H1 (cell line): ENCODE measurements around the gene NCOA1. TPM values are rescaled to one million over a fixed set of nuclear protein-coding genes. Genes with fewer than 3 reads are reported as not detected.

Experiments used
- CTCF ChIA-PET: fragments of 300-600 bp; sonication (Branson Sonifier 250); formaldehyde crosslinking; loops from one replicate; lab custom pipeline; 2021; ENCODE audit not compliant: partially characterized antibody; lab: Charles Lee
- POLR2A ChIA-PET: fragments of 300-600 bp; sonication (Branson Sonifier 250); formaldehyde crosslinking; loops from one replicate; lab custom pipeline; 2021; ENCODE audit warnings: inconsistent platforms; ENCODE audit not compliant: partially characterized antibody; lab: Charles Lee
- DNase-seq, 2 experiments: peaks; one replicate each; pipeline versions ENCODE4 v3.0.0 to v3.0.0-alpha.2; 2010 to 2022; ENCODE audit warnings: low spot score in 2 of 2, low read depth in 1 of 2, mixed read lengths in 1 of 2
- FAIRE-seq: peaks from 2 replicates; lab custom pipeline; 2011; peaks lifted over from hg19 to GRCh38; lab: Jason Lieb, UNC
- H2AFZ ChIP-seq: 2 replicates; pipeline ENCODE4 v1.8.1; 2012; ENCODE audit warnings: low read length, inconsistent platforms
- H2AK5ac ChIP-seq: 2 replicates; pipeline ENCODE4 v1.6.1; 2013; ENCODE audit warnings: low read depth, low read length
- H2BK120ac ChIP-seq: replicated peaks from 2 replicates; pipeline ENCODE3; 2013; ENCODE audit warnings: low read depth, low read length, inconsistent platforms
- H2BK12ac ChIP-seq: 2 replicates; pipeline ENCODE4 v1.6.1; 2013; ENCODE audit warnings: low read depth, low read length
- H2BK15ac ChIP-seq: 2 replicates; pipeline ENCODE4 v1.6.1; 2013; ENCODE audit warnings: low read length
- H2BK20ac ChIP-seq: 2 replicates; pipeline ENCODE4 v1.6.1; 2013; ENCODE audit warnings: low read length
- H2BK5ac ChIP-seq: 2 replicates; pipeline ENCODE4 v1.6.1; 2013; ENCODE audit warnings: low read depth, low read length
- H3K14ac ChIP-seq: 2 replicates; pipeline ENCODE4 v1.6.1; 2013; ENCODE audit warnings: inconsistent platforms; ENCODE audit not compliant: insufficient read length
- H3K18ac ChIP-seq: 2 replicates; pipeline ENCODE4 v1.6.1; 2013; ENCODE audit warnings: low read length; ENCODE audit errors: extremely low read depth
- H3K23ac ChIP-seq: 2 replicates; pipeline ENCODE4 v1.6.1; 2013; ENCODE audit warnings: inconsistent platforms; ENCODE audit not compliant: insufficient read length
- H3K23me2 ChIP-seq: 2 replicates; pipeline ENCODE4 v1.6.1; 2013; ENCODE audit warnings: low read depth, low read length
- H3K27ac ChIP-seq: 2 replicates; pipeline ENCODE4 v1.6.1; 2011; ENCODE audit warnings: low read depth, low read length, inconsistent platforms
- H3K27me3 ChIP-seq, 4 experiments: replicated peaks in 1 of 4; 1 replicate in 1 of 4; 2 replicates in 3 of 4; pipeline versions ENCODE4 v1.6.1 to v1.8.1; 2011 to 2013; ENCODE audit warnings: low read length in 3 of 4, mild to moderate bottlenecking in 3 of 4, inconsistent platforms in 2 of 4, mixed read lengths in 2 of 4, moderate library complexity in 1 of 4; ENCODE audit not compliant: control insufficient read depth in 3 of 4, insufficient read depth in 3 of 4; ENCODE audit errors: extremely low read depth in 1 of 4
- H3K36me3 ChIP-seq, 4 experiments: 2 replicates each; pipeline versions ENCODE4 v1.6.1 to v1.8.1; 2011 to 2013; ENCODE audit warnings: mild to moderate bottlenecking in 4 of 4, low read length in 3 of 4, moderate library complexity in 2 of 4, control low read depth in 1 of 4, inconsistent platforms in 1 of 4; ENCODE audit not compliant: insufficient read depth in 4 of 4, control insufficient read depth in 2 of 4
- H3K4ac ChIP-seq: replicated peaks from 2 replicates; pipeline ENCODE3; 2013; ENCODE audit warnings: low read length, low read depth, mixed read lengths, inconsistent platforms; ENCODE audit not compliant: insufficient read length
- H3K4me1 ChIP-seq, 4 experiments: replicated peaks in 1 of 4; 1 replicate in 1 of 4; 2 replicates in 3 of 4; pipeline versions ENCODE4 v1.6.1 to v1.8.1; 2011 to 2013; ENCODE audit warnings: low read length in 3 of 4, inconsistent platforms in 2 of 4, mixed read lengths in 1 of 4; ENCODE audit not compliant: insufficient read depth in 4 of 4, control insufficient read depth in 3 of 4
- H3K4me2 ChIP-seq, 2 experiments: 2 replicates each; pipeline versions ENCODE4 v1.6.1 to v1.8.1; 2011 to 2013; ENCODE audit warnings: low read depth in 2 of 2, low read length in 2 of 2, control low read depth in 1 of 2, inconsistent platforms in 1 of 2, mild to moderate bottlenecking in 1 of 2; ENCODE audit not compliant: insufficient read depth in 1 of 2
- H3K4me3 ChIP-seq, 4 experiments: fragments of 200-600, 300-600 bp in 1 of 4; sonication (generic), shearing (Covaris generic), sonication (Bioruptor Twin) in 1 of 4; 2 replicates each; pipeline versions ENCODE4 v1.5.1 to v1.8.1; 2011 to 2016; ENCODE audit warnings: low read length in 4 of 4, low read depth in 3 of 4, control low read depth in 2 of 4, inconsistent platforms in 2 of 4, mild to moderate bottlenecking in 2 of 4, mixed read lengths in 1 of 4, moderate library complexity in 1 of 4; ENCODE audit not compliant: insufficient read depth in 2 of 4; ENCODE audit errors: extremely low read depth in 1 of 4
- H3K56ac ChIP-seq: replicated peaks from 2 replicates; pipeline ENCODE3; 2013; ENCODE audit warnings: low read depth, mild to moderate bottlenecking, mixed read lengths, low read length, inconsistent platforms; ENCODE audit not compliant: insufficient read length
- H3K79me1 ChIP-seq: 2 replicates; pipeline ENCODE4 v1.6.1; 2013; ENCODE audit warnings: low read depth, low read length, control low read depth
- H3K79me2 ChIP-seq, 2 experiments: 2 replicates each; pipeline versions ENCODE4 v1.6.1 to v1.8.1; 2012 to 2013; ENCODE audit warnings: low read length in 2 of 2, mild to moderate bottlenecking in 2 of 2, inconsistent platforms in 1 of 2; ENCODE audit not compliant: insufficient read depth in 2 of 2, control insufficient read depth in 1 of 2
- H3K9ac ChIP-seq, 4 experiments: replicated peaks in 1 of 4; 1 replicate in 1 of 4; 2 replicates in 3 of 4; pipeline versions ENCODE4 v1.6.1 to v1.8.1; 2011 to 2013; ENCODE audit warnings: low read depth in 3 of 4, low read length in 3 of 4, control low read depth in 2 of 4, mild to moderate bottlenecking in 2 of 4, moderate library complexity in 2 of 4, inconsistent platforms in 1 of 4; ENCODE audit errors: extremely low read depth in 1 of 4
- H3K9me3 ChIP-seq, 2 experiments: 2 replicates each; pipeline versions ENCODE4 v1.6.1 to v1.8.1; 2012 to 2013; ENCODE audit warnings: mild to moderate bottlenecking in 2 of 2, moderate library complexity in 2 of 2, control low read depth in 1 of 2, inconsistent platforms in 1 of 2, low read depth in 1 of 2, low read length in 1 of 2, mixed read lengths in 1 of 2; ENCODE audit not compliant: insufficient read depth in 2 of 2
- H4K20me1 ChIP-seq, 2 experiments: replicated peaks in 1 of 2; 2 replicates each; pipeline versions ENCODE3 to v1.8.1; 2011 to 2013; ENCODE audit warnings: inconsistent platforms in 2 of 2, low read length in 2 of 2, mild to moderate bottlenecking in 1 of 2; ENCODE audit not compliant: insufficient read depth in 2 of 2, control insufficient read depth in 1 of 2
- H4K5ac ChIP-seq: 2 replicates; pipeline ENCODE4 v1.6.1; 2013; ENCODE audit warnings: low read length, low read depth, mixed read lengths, inconsistent platforms; ENCODE audit not compliant: insufficient read length
- H4K8ac ChIP-seq: 2 replicates; pipeline ENCODE4 v1.8.0; 2013; ENCODE audit warnings: mild to moderate bottlenecking, moderate library complexity, low read length, inconsistent platforms; ENCODE audit not compliant: insufficient read depth; ENCODE audit errors: extremely low read depth
- H4K91ac ChIP-seq: replicated peaks from 2 replicates; pipeline ENCODE3; 2013; ENCODE audit warnings: low read length, mixed read lengths, inconsistent platforms; ENCODE audit not compliant: insufficient read length
- BACH1 ChIP-seq: IDR thresholded peaks from 2 replicates; pipeline ENCODE4 v1.6.1; 2012; ENCODE audit warnings: low read length, improper control_type of control experiment
- CHD1 ChIP-seq: IDR thresholded peaks from 2 replicates; pipeline ENCODE4 v1.6.1; 2012; ENCODE audit warnings: low read depth, low read length, improper control_type of control experiment
- CHD2 ChIP-seq: IDR thresholded peaks from 2 replicates; pipeline ENCODE4 v1.6.1; 2012; ENCODE audit warnings: low read length, improper control_type of control experiment
- EZH2 ChIP-seq: fragments of 200-600 bp; sonication (generic); IDR thresholded peaks from 2 replicates; pipeline ENCODE4 v1.7.1; 2012; ENCODE audit warnings: low read depth, mild to moderate bottlenecking, moderate library complexity, low read length, inconsistent platforms; ENCODE audit not compliant: severe bottlenecking
- GABPA ChIP-seq: IDR thresholded peaks from 2 replicates; pipeline ENCODE4 v1.6.1; 2011; ENCODE audit warnings: mild to moderate bottlenecking, low read length, moderate library complexity, borderline replicate concordance; ENCODE audit not compliant: insufficient read depth
- KDM1A ChIP-seq: fragments of 200-600, 300-600 bp; sonication (generic); IDR thresholded peaks from 2 replicates; pipeline ENCODE4 v1.7.1; 2016; ENCODE audit warnings: mild to moderate bottlenecking, low read length, borderline replicate concordance
- NANOG ChIP-seq: IDR thresholded peaks from 2 replicates; pipeline ENCODE4 v1.6.1; 2011; ENCODE audit warnings: low read length, low read depth, mild to moderate bottlenecking, inconsistent platforms; ENCODE audit not compliant: insufficient read depth, poor library complexity, severe bottlenecking
- NRF1 ChIP-seq: IDR thresholded peaks from 2 replicates; pipeline ENCODE4 v1.6.1; 2011; ENCODE audit warnings: mild to moderate bottlenecking, low read depth, low read length, improper control_type of control experiment
- PHF8 ChIP-seq: fragments of 200-600 bp; sonication (generic); conservative IDR thresholded peaks from 2 replicates; pipeline ENCODE4 v1.7.1; 2012; ENCODE audit warnings: low read depth, mild to moderate bottlenecking, inconsistent platforms, low read length, moderate library complexity
- POLR2A ChIP-seq, 2 experiments: IDR thresholded peaks; 1 replicate in 1 of 2; 2 replicates in 1 of 2; pipeline ENCODE4 v1.6.1; 2011; ENCODE audit warnings: low read depth in 2 of 2, low read length in 2 of 2, mild to moderate bottlenecking in 2 of 2; ENCODE audit errors: control extremely low read depth in 1 of 2
- RXRA ChIP-seq: IDR thresholded peaks from 2 replicates; pipeline ENCODE4 v1.6.1; 2011; ENCODE audit warnings: low read depth, mild to moderate bottlenecking, low read length, moderate library complexity; ENCODE audit not compliant: insufficient read depth
- SIX5 ChIP-seq: IDR thresholded peaks from 2 replicates; pipeline ENCODE4 v1.6.1; 2011; ENCODE audit warnings: mild to moderate bottlenecking, low read depth, low read length
- SP1 ChIP-seq: IDR thresholded peaks from 2 replicates; pipeline ENCODE4 v1.6.1; 2011; ENCODE audit warnings: low read depth, low read length
- TEAD4 ChIP-seq: IDR thresholded peaks from 2 replicates; pipeline ENCODE4 v1.6.1; 2012; ENCODE audit warnings: low read depth, low read length, inconsistent platforms, mixed read lengths
- WGBS, 2 experiments: shearing (Covaris generic) in 1 of 2; methylation state at CpG; one replicate each; pipeline versions ENCODE4 v1.1.6 to v1.1.7; 2013 to 2015; ENCODE audit warnings: low lambda C conversion rate in 2 of 2, mixed read lengths in 2 of 2, inconsistent platforms in 1 of 2, low coverage in 1 of 2, missing lambda C conversion rate in 1 of 2; ENCODE audit not compliant: insufficient replicate concordance in 2 of 2, insufficient coverage in 1 of 2, insufficient read length in 1 of 2; ENCODE audit errors: extremely low coverage in 1 of 2, missing lambda C conversion rate in 1 of 2; 5-methylcytosine and 5-hydroxymethylcytosine counted together
- polyA plus RNA-seq, 7 experiments: library from polyadenylated mRNA; depleted of rRNA in 3 of 7; stranded (reverse) in 5 of 7; unstranded in 2 of 7; fragments of >200 nt in 5 of 7; fragments of 200-250 nt in 2 of 7; gene quantifications; 1 replicate in 5 of 7; 2 replicates in 1 of 7; 4 replicates in 1 of 7; pipeline versions ENCODE4 v1.2.1 to v1.2.3, GENCODE V29; 2011 to 2013; ENCODE audit warnings: missing spikeins in 2 of 7, mixed read lengths in 2 of 7
- total RNA-seq: library from RNA; stranded (reverse); fragmentation: NEBNext Ultra II Directional; extraction: Animal tissue kit (Norgen Biotek cat#: 25700); gene quantifications from 2 replicates; pipeline ENCODE4 v1.2.1, GENCODE V29; 2021
- TF ChIP-seq, protein P1 (sequence below): IDR thresholded peaks from 2 replicates; pipeline ENCODE4 v1.6.1; 2011; ENCODE audit warnings: low read length, improper control_type of control experiment

Gene NCOA1
- total and polyA plus RNA-seq, 2 of the 8 experiments (the other 6 are each of a cell fraction or from before 2014, with no cell fraction given), result 12.8 to 17.9 TPM

DNA sequence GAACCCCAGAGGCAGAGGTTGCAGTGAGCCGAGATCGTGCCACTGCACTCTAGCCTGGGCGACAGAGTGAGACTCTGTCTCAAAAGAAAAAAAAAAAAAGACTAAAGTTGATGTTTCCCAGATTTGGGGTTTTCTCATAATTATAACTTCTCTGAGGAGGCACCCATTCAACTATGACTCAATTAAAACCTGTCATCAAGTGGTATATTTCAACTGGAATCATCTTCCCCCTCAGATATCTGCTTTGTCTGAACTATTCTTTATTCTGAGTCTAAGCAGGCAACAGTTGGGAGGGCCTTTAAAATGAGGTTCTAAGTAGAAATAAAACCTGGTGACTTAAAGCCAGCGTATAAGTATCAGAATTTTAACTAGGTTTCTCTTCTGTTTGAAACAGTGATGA, 213.6 kb downstream of the NCOA1 start:
- Histone ChIP-seq H3K23me2 (no peaks in the 10 kb centered on the region), H2BK20ac (no peak overlapping the region), H2BK12ac (no peak overlapping the region), H3K36me3 (no peaks in the 10 kb centered on the region), H2BK120ac (no peak overlapping the region), H3K79me2 (no peaks in the 10 kb centered on the region), H4K5ac (no peak overlapping the region), H3K9ac (no peak overlapping the region), H3K14ac (no peak overlapping the region), H3K27me3 (no peaks in the 10 kb centered on the region), H2BK5ac (no peak overlapping the region), H3K4me2 (no peak overlapping the region), H3K23ac (no peak overlapping the region), H2AK5ac (no peak overlapping the region), H4K8ac (no peak overlapping the region), H3K56ac (no peak overlapping the region), H3K18ac (no peak overlapping the region), H2AFZ (no peak overlapping the region), H3K4ac (no peak overlapping the region), H4K91ac (no peak overlapping the region), H3K4me3 (no peak overlapping the region), H3K27ac (no peak overlapping the region), H3K9me3 (no peaks in the 10 kb centered on the region), H2BK15ac (no peak overlapping the region), H3K79me1 (no peaks in the 10 kb centered on the region), H3K4me1 (peaks cover 0 to 3% (median 1%) of the 10 kb centered on the region in 4 experiments; a peak in 2 of 7 replicates), H4K20me1 (peaks cover 0 to 2% of the 10 kb centered on the region in 2 experiments)
- no peak for DNase-seq
- FAIRE-seq, result no peak
- WGBS, 2 experiments, result 95% methylated on average over 4 of the region's 4 CpGs; no CpG with 5 or more reads in 1 of the 2 experiments
- ChIA-PET POLR2A (no interaction called here), CTCF (interaction anchor here (0.7 kb wide), 1 partner anchor 19 kb away, joined by 4 read pairs; no protein-coding TSS in a partner anchor)
- no peak for TF ChIP-seq CHD1
- no peak for TF ChIP-seq RXRA
- TF ChIP-seq CHD2, result no peak
- TF ChIP-seq NANOG, result no peak
- TF ChIP-seq SIX5, result no peak
- no peak for TF ChIP-seq NRF1
- no peak for TF ChIP-seq TEAD4
- no peak for TF ChIP-seq SP1
- TF ChIP-seq EZH2, result no peak
- TF ChIP-seq GABPA, result no peak
- TF ChIP-seq, protein P1, sequence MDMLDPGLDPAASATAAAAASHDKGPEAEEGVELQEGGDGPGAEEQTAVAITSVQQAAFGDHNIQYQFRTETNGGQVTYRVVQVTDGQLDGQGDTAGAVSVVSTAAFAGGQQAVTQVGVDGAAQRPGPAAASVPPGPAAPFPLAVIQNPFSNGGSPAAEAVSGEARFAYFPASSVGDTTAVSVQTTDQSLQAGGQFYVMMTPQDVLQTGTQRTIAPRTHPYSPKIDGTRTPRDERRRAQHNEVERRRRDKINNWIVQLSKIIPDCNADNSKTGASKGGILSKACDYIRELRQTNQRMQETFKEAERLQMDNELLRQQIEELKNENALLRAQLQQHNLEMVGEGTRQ, result no peak
- no peak for TF ChIP-seq PHF8
- TF ChIP-seq POLR2A (IDR thresholded peaks at IDR 0.05; ENCODE audit: control extremely low read depth in 1 of 2, low read depth in 2 of 2, low read length in 2 of 2), result no peak
- no peak for TF ChIP-seq BACH1
- TF ChIP-seq KDM1A, result no peak
